Measurements from ENCODE around the gene KCNAB1. TPM values are rescaled to one million over a fixed set of nuclear protein-coding genes. Genes with fewer than 3 reads are reported as not detected.

KCNAB1 gene
- polyA plus RNA-seq, 4 donors: 1.0 to 3.9 TPM; not detected in 2

DNA sequence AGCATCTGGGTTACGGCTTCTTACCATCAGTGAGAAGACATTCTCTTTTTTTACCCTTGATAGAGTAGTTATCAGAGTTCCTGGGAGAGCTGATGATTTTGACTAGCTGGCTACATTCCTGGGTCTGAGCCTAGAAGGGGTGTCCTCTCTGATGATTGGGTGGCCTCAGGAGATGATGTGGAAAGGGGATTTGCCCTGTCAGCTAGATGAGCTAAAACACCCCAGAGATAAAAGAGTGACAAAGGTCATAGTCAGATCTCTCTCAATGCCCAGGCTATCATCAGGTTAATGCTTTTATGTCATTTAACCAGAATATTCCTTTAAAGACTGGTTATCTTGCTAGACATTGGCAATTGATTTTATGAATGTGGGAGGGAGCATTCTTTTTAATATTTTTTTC is 130.2 kb downstream of the KCNAB1 start:
- DNase-seq (no peak), FAIRE-seq (no peak)
- Histone ChIP-seq H3K4me1 (ENCODE audit: control insufficient read depth in 3 of 3, insufficient read depth in 2 of 3, low read depth in 1 of 3, low read length in 2 of 3) (no peaks in the 10 kb centered on the region), H3K27ac (ENCODE audit: low read depth in 1 of 3, low read length in 2 of 3) (no peak overlapping the region), H3K36me3 (ENCODE audit: control insufficient read depth in 3 of 3, insufficient read depth in 2 of 3, low read depth in 1 of 3, low read length in 3 of 3) (no peaks in the 10 kb centered on the region), H3K27me3 (ENCODE audit: control insufficient read depth in 3 of 3, insufficient read depth in 3 of 3, low read length in 3 of 3) (no peaks in the 10 kb centered on the region), H3K4me3 (ENCODE audit: low read depth in 1 of 3, low read length in 3 of 3) (no peak overlapping the region), H3K9me3 (ENCODE audit: control insufficient read depth in 2 of 2, insufficient read depth in 1 of 2, low read depth in 1 of 2, low read length in 1 of 2) (no peaks in the 10 kb centered on the region)
- WGBS, 3 donors: 85 to 100% (median 93%) methylated on average over 1 of the region's 1 CpG

GRCh38 chr3:156251424-156251823 is 131.0 kb downstream of the KCNAB1 start:
- WGBS, 3 donors: 76 to 79% (median 79%) methylated on average over 4 of the region's 4 CpGs

GRCh38 chr3:156252656-156253055 is 132.3 kb downstream of the KCNAB1 start:
- Histone ChIP-seq H3K4me1 (ENCODE audit: control insufficient read depth in 3 of 3, insufficient read depth in 2 of 3, low read depth in 1 of 3, low read length in 2 of 3) (no peaks in the 10 kb centered on the region), H3K9me3 (ENCODE audit: control insufficient read depth in 2 of 2, insufficient read depth in 1 of 2, low read depth in 1 of 2, low read length in 1 of 2) (no peaks in the 10 kb centered on the region), H3K4me3 (ENCODE audit: low read depth in 1 of 3, low read length in 3 of 3) (no peak overlapping the region), H3K36me3 (ENCODE audit: control insufficient read depth in 3 of 3, insufficient read depth in 2 of 3, low read depth in 1 of 3, low read length in 3 of 3) (no peaks in the 10 kb centered on the region), H3K27me3 (ENCODE audit: control insufficient read depth in 3 of 3, insufficient read depth in 3 of 3, low read length in 3 of 3) (no peaks in the 10 kb centered on the region), H3K27ac (ENCODE audit: low read depth in 1 of 3, low read length in 2 of 3) (no peak overlapping the region)
- no peak for DNase-seq
- no peak for FAIRE-seq
- WGBS, 3 donors: 82 to 85% (median 85%) methylated on average over 3 of the region's 3 CpGs

More at GRCh38 chr3:156251424-156251823, 131.0 kb downstream of the KCNAB1 start:
- H3K4me3 ChIP-seq (ENCODE audit: low read depth in 1 of 3, low read length in 3 of 3): no peak overlapping the region
- no peak overlapping the region for H3K27ac ChIP-seq (ENCODE audit: low read depth in 1 of 3, low read length in 2 of 3)
- FAIRE-seq (no peak), DNase-seq (no peak)
- no peaks in the 10 kb centered on the region for H3K4me1 ChIP-seq (ENCODE audit: control insufficient read depth in 3 of 3, insufficient read depth in 2 of 3, low read depth in 1 of 3, low read length in 2 of 3)
- H3K27me3 ChIP-seq (ENCODE audit: control insufficient read depth in 3 of 3, insufficient read depth in 3 of 3, low read length in 3 of 3): no peaks in the 10 kb centered on the region
- H3K36me3 ChIP-seq (ENCODE audit: control insufficient read depth in 3 of 3, insufficient read depth in 2 of 3, low read depth in 1 of 3, low read length in 3 of 3): no peaks in the 10 kb centered on the region
- H3K9me3 ChIP-seq (ENCODE audit: control insufficient read depth in 2 of 2, insufficient read depth in 1 of 2, low read depth in 1 of 2, low read length in 1 of 2): no peaks in the 10 kb centered on the region

DNA sequence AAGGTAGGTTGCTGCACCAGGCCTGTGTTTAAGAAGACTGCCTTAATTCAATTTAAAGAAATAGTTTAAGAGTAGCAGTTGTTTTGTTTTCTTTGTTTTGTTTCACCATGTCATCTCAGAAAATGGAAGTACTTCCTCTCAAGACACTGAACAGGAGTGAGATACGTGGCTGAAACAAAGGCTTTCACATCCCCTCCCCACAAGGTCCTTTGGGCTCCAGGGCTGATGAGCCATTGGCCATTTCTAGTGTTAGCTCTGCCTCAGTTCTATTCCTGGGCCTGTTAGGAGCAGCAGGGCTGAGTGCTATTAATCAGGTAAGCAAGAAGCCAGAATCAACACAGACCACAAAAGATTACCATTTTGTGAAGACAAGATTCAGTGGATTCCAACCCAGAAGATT is 132.8 kb downstream of the KCNAB1 start:
- no peaks in the 10 kb centered on the region for H3K4me1 ChIP-seq (ENCODE audit: control insufficient read depth in 3 of 3, insufficient read depth in 2 of 3, low read depth in 1 of 3, low read length in 2 of 3)
- no peaks in the 10 kb centered on the region for H3K27me3 ChIP-seq (ENCODE audit: control insufficient read depth in 3 of 3, insufficient read depth in 3 of 3, low read length in 3 of 3)
- no peaks in the 10 kb centered on the region for H3K9me3 ChIP-seq (ENCODE audit: control insufficient read depth in 2 of 2, insufficient read depth in 1 of 2, low read depth in 1 of 2, low read length in 1 of 2)
- DNase-seq (no peak), FAIRE-seq (no peak)
- H3K36me3 ChIP-seq (ENCODE audit: control insufficient read depth in 3 of 3, insufficient read depth in 2 of 3, low read depth in 1 of 3, low read length in 3 of 3): no peaks in the 10 kb centered on the region
- H3K27ac ChIP-seq (ENCODE audit: low read depth in 1 of 3, low read length in 2 of 3): no peak overlapping the region
- 42 to 70% (median 48%) methylated on average over 1 of the region's 1 CpG for WGBS, 3 donors
- no peak overlapping the region for H3K4me3 ChIP-seq (ENCODE audit: low read depth in 1 of 3, low read length in 3 of 3)

DNA sequence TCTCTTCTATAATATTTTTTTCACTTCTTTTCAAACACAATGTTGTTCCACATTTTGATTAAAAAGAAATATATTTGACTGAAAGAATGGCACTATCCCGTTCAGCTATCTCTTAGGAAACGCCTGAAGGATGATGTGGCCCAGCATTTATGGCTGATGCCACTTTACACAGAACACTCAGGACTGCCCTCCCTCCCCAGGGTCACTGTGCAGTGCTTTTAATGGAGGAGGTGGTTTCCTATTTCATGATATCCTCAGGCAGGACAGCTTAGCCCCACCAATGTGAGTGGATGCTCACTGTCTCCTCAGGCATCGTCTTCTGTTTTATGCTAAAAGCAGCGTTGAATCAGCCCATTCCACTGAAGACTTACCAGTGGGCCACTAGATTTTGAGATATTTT is 135.9 kb downstream of the KCNAB1 start:
- DNase-seq: no peak
- H3K27me3 ChIP-seq (ENCODE audit: control insufficient read depth in 3 of 3, insufficient read depth in 3 of 3, low read length in 3 of 3): no peaks in the 10 kb centered on the region
- 70 to 79% (median 74%) methylated on average over 4 of the region's 4 CpGs for WGBS, 3 donors
- no peaks in the 10 kb centered on the region for H3K4me1 ChIP-seq (ENCODE audit: control insufficient read depth in 3 of 3, insufficient read depth in 2 of 3, low read depth in 1 of 3, low read length in 2 of 3)
- H3K9me3 ChIP-seq (ENCODE audit: control insufficient read depth in 2 of 2, insufficient read depth in 1 of 2, low read depth in 1 of 2, low read length in 1 of 2): no peaks in the 10 kb centered on the region
- no peaks in the 10 kb centered on the region for H3K36me3 ChIP-seq (ENCODE audit: control insufficient read depth in 3 of 3, insufficient read depth in 2 of 3, low read depth in 1 of 3, low read length in 3 of 3)
- FAIRE-seq: no peak
- H3K27ac ChIP-seq (ENCODE audit: low read depth in 1 of 3, low read length in 2 of 3): no peak overlapping the region
- H3K4me3 ChIP-seq (ENCODE audit: low read depth in 1 of 3, low read length in 3 of 3): no peak overlapping the region

DNA sequence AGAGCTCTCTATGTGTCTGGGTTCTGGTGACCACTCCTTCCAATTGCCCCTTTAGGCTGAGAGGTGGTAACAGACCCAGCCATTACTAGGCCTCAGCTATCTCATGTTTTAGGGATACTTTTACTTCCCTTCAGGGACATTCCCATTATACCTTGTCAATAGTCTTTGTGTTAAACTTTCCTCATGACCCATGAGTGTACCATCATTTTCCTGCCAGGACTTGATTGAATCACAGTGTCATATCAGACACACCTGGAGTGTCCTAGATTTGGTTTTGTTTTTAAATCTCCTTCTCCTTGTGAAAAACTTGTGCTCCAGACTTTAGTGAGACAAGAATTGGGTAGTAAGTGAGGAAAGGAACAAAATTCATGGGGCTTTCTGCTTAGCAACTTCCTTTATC is 136.6 kb downstream of the KCNAB1 start:
- Histone ChIP-seq H3K27ac (ENCODE audit: low read depth in 1 of 3, low read length in 2 of 3) (no peak overlapping the region), H3K9me3 (ENCODE audit: control insufficient read depth in 2 of 2, insufficient read depth in 1 of 2, low read depth in 1 of 2, low read length in 1 of 2) (no peaks in the 10 kb centered on the region), H3K36me3 (ENCODE audit: control insufficient read depth in 3 of 3, insufficient read depth in 2 of 3, low read depth in 1 of 3, low read length in 3 of 3) (no peaks in the 10 kb centered on the region), H3K4me3 (ENCODE audit: low read depth in 1 of 3, low read length in 3 of 3) (no peak overlapping the region), H3K4me1 (ENCODE audit: control insufficient read depth in 3 of 3, insufficient read depth in 2 of 3, low read depth in 1 of 3, low read length in 2 of 3) (no peaks in the 10 kb centered on the region), H3K27me3 (ENCODE audit: control insufficient read depth in 3 of 3, insufficient read depth in 3 of 3, low read length in 3 of 3) (no peaks in the 10 kb centered on the region)
- no peak for DNase-seq
- FAIRE-seq: no peak

- 72 to 86% (median 83%) methylated on average over 2 of the region's 2 CpGs for WGBS, 3 donors
- DNase-seq (no peak), FAIRE-seq (no peak)
Measured at GRCh38 chr3:156258301-156258700, 137.9 kb downstream of the KCNAB1 start.

GRCh38 chr3:156259896-156260295 is 139.5 kb downstream of the KCNAB1 start:
- H3K4me1 ChIP-seq (ENCODE audit: control insufficient read depth in 3 of 3, insufficient read depth in 2 of 3, low read depth in 1 of 3, low read length in 2 of 3): no peaks in the 10 kb centered on the region
- no peaks in the 10 kb centered on the region for H3K36me3 ChIP-seq (ENCODE audit: control insufficient read depth in 3 of 3, insufficient read depth in 2 of 3, low read depth in 1 of 3, low read length in 3 of 3)
- H3K27ac ChIP-seq (ENCODE audit: low read depth in 1 of 3, low read length in 2 of 3): no peak overlapping the region
- H3K9me3 ChIP-seq (ENCODE audit: control insufficient read depth in 2 of 2, insufficient read depth in 1 of 2, low read depth in 1 of 2, low read length in 1 of 2): no peaks in the 10 kb centered on the region
- no peak for DNase-seq
- whole genome bisulfite sequencing, 3 donors: 81 to 90% (median 83%) methylated on average over 5 of the region's 5 CpGs
- no peaks in the 10 kb centered on the region for H3K27me3 ChIP-seq (ENCODE audit: control insufficient read depth in 3 of 3, insufficient read depth in 3 of 3, low read length in 3 of 3)
- FAIRE-seq: no peak
- H3K4me3 ChIP-seq (ENCODE audit: low read depth in 1 of 3, low read length in 3 of 3): no peak overlapping the region

More at GRCh38 chr3:156258301-156258700, 137.9 kb downstream of the KCNAB1 start:
- H3K36me3 ChIP-seq (ENCODE audit: control insufficient read depth in 3 of 3, insufficient read depth in 2 of 3, low read depth in 1 of 3, low read length in 3 of 3): no peaks in the 10 kb centered on the region
- H3K27ac ChIP-seq (ENCODE audit: low read depth in 1 of 3, low read length in 2 of 3): no peak overlapping the region
- no peak overlapping the region for H3K4me3 ChIP-seq (ENCODE audit: low read depth in 1 of 3, low read length in 3 of 3)
- no peaks in the 10 kb centered on the region for H3K9me3 ChIP-seq (ENCODE audit: control insufficient read depth in 2 of 2, insufficient read depth in 1 of 2, low read depth in 1 of 2, low read length in 1 of 2)
- H3K27me3 ChIP-seq (ENCODE audit: control insufficient read depth in 3 of 3, insufficient read depth in 3 of 3, low read length in 3 of 3): no peaks in the 10 kb centered on the region
- H3K4me1 ChIP-seq (ENCODE audit: control insufficient read depth in 3 of 3, insufficient read depth in 2 of 3, low read depth in 1 of 3, low read length in 2 of 3): no peaks in the 10 kb centered on the region

GRCh38 chr3:156260331-156260730 is 140.0 kb downstream of the KCNAB1 start:
- no peak overlapping the region for H3K4me3 ChIP-seq (ENCODE audit: low read depth in 1 of 3, low read length in 3 of 3)
- H3K27ac ChIP-seq (ENCODE audit: low read depth in 1 of 3, low read length in 2 of 3): no peak overlapping the region
- WGBS, 3 donors: 83 to 91% (median 88%) methylated on average over 1 of the region's 1 CpG
- H3K27me3 ChIP-seq (ENCODE audit: control insufficient read depth in 3 of 3, insufficient read depth in 3 of 3, low read length in 3 of 3): no peaks in the 10 kb centered on the region
- no peaks in the 10 kb centered on the region for H3K9me3 ChIP-seq (ENCODE audit: control insufficient read depth in 2 of 2, insufficient read depth in 1 of 2, low read depth in 1 of 2, low read length in 1 of 2)
- no peak for FAIRE-seq
- no peaks in the 10 kb centered on the region for H3K36me3 ChIP-seq (ENCODE audit: control insufficient read depth in 3 of 3, insufficient read depth in 2 of 3, low read depth in 1 of 3, low read length in 3 of 3)
- no peaks in the 10 kb centered on the region for H3K4me1 ChIP-seq (ENCODE audit: control insufficient read depth in 3 of 3, insufficient read depth in 2 of 3, low read depth in 1 of 3, low read length in 2 of 3)
- no peak for DNase-seq
